Stimulated activated effector memory CD8-positive, alpha-beta T cell treated with anti-CD3 and anti-CD28 coated beads, Interleukin-12 subunit alpha, Interleukin-12 subunit beta, amount 100 ng/mL, for 72 hours (primary cell): ENCODE data around the gene IL5.
"Not testable (repeated sequence)": the region's sequence is repeated elsewhere in the genome, so short reads cannot be mapped to it uniquely, and the experiment has no call there.

Experiments used
- ATAC-seq: fragments of 150-1000 bp; cut with Tn5 transposase; 2 replicates; pipeline ENCODE4 v1.10.0; 2021
- DNase-seq, 2 donors: peaks; one replicate each; pipeline ENCODE4 v3.0.0; 2021 to 2022; ENCODE audit warnings: low spot score in 2 of 2
- H3K27ac Mint-ChIP-seq: one replicate; pipeline ENCODE4 v1.8.0; 2022; ENCODE audit warnings: mild to moderate bottlenecking, mixed read lengths
- H3K36me3 Mint-ChIP-seq: one replicate; pipeline ENCODE4 v1.8.0; 2022; ENCODE audit warnings: mild to moderate bottlenecking, mixed read lengths
- H3K4me1 Mint-ChIP-seq: one replicate; pipeline ENCODE4 v1.8.0; 2022; ENCODE audit warnings: mixed read lengths
- H3K4me3 Mint-ChIP-seq: one replicate; pipeline ENCODE4 v1.8.0; 2022; ENCODE audit warnings: mild to moderate bottlenecking, mixed read lengths
- H3K9me3 Mint-ChIP-seq: one replicate; pipeline ENCODE4 v1.8.0; 2022; ENCODE audit warnings: mixed read lengths

IL5 gene

DNA sequence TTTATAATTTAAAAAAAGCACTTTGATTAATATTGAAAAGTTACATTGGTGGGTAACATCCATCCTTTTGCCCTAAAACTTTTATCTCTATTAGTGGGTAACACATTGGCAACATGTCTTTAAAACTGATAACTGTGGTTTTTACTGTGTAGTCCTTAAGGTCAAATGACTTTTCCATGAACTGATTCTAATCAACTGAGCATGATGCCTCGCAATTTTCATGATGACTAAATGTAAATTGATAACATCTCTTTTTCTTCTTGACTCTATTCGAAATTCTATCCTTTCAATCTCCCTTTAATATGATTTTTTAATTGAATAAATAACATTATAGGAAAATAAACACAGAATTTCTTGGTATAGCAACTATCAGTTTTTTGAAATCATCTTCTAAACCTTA is 6.3 kb upstream of the IL5 start:
- no peak for ATAC-seq
- H3K27ac Mint-ChIP-seq = no peak overlapping the region

DNA sequence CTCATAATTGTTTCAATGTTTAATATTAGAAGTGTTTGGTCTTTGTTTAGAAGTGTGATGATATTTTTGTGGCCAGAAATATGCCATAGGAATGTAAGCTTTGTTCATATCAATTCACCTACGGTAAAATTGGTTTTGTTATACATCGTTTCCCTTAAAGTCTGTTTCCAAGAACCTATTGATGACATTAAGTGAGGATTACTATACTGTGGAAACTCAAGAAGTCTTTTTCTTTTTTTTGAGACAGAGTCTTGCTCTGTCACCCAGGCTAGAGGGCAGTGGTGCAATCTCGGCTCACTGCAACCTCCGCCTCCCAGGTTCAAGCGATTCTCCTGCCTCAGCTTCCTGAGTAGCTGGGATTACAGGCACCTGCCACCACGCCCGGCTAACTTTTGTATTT is 5.5 kb upstream of the IL5 start:
- not testable (repeated sequence) for H3K27ac Mint-ChIP-seq, H3K9me3 Mint-ChIP-seq, H3K4me3 Mint-ChIP-seq, DNase-seq, H3K4me1 Mint-ChIP-seq, H3K36me3 Mint-ChIP-seq, ATAC-seq

More for the DNA sequence above, 6.3 kb upstream of the IL5 start:
- H3K36me3 Mint-ChIP-seq = no peaks in the 10 kb centered on the region
- H3K9me3 Mint-ChIP-seq = no peaks in the 10 kb centered on the region
- H3K4me1 Mint-ChIP-seq = peaks cover 7% of the 10 kb centered on the region
- no peak for DNase-seq
- no peak overlapping the region for H3K4me3 Mint-ChIP-seq

DNA sequence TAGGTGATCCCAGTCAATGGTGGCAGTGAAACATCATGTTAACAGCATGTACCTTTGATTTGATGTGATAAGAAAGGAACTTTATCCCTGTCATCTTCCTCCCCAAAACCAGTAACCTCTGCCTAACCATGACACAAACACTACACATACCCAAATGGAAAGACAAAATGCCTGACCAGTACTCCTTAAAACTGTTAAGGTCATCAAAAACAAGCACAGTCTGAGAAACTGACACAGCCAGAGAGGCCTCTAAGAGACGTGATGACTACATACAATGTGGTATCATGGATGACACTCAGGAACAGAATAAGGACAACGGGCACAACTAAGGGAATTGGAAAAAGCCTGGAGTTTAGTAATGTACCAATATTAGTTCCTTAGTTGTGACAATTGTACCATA is 3.9 kb upstream of the IL5 start:
- ATAC-seq = no peak
- no peak overlapping the region for H3K27ac Mint-ChIP-seq
- DNase-seq = no peak
- H3K9me3 Mint-ChIP-seq = no peaks in the 10 kb centered on the region
- H3K4me3 Mint-ChIP-seq = no peak overlapping the region
- no peaks in the 10 kb centered on the region for H3K36me3 Mint-ChIP-seq
- peaks cover 7% of the 10 kb centered on the region for H3K4me1 Mint-ChIP-seq

DNA sequence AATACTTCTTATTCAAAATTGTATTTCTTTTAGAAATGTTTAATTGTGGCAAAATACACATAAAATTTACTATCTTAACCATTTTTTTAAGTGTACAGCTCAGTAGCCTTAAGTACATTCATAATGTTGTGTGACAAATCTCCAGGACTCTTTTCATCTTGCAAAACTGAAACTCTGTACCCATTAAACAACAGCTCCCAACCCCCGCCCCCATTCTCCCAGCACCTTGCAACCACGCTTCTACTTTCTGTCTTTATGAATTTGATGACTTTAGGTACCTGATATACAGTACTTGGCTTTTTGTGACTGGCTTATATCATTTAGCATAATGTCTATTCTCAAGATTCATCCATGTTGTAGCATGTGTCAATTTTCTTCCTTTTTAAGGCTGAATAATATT is 2.8 kb upstream of the IL5 start:
- no peak for DNase-seq
- Mint-ChIP-seq H3K36me3 (no peaks in the 10 kb centered on the region), H3K27ac (no peak overlapping the region), H3K4me3 (no peak overlapping the region), H3K4me1 (peaks cover 7% of the 10 kb centered on the region), H3K9me3 (no peaks in the 10 kb centered on the region)
- ATAC-seq = peak; percentile 85

DNA sequence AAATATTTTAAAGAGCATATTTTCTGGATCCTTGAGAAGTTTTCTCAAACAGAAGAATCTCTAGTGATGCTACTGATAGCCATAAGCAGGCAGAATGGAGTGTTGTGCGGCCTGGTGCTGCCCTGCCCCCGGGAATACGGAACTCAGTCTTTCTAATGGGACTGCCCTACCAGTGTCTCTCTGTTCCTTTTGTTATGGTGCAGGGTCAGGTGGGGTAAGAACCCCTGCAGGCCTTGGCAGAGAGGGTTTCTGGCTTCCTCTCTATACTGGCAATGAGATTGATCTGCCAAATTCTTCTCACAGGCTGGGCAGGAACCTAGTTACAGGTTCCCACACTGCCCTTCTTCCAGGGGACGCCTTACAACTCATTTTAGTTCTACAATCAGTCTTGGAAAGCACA is 2.6 kb downstream of the IL5 start:
- ATAC-seq (no peak), DNase-seq (no peak)
- Mint-ChIP-seq H3K27ac (peak overlapping the region; percentile 35), H3K9me3 (no peaks in the 10 kb centered on the region), H3K4me1 (no peaks in the 10 kb centered on the region), H3K4me3 (no peak overlapping the region), H3K36me3 (no peaks in the 10 kb centered on the region)

DNA sequence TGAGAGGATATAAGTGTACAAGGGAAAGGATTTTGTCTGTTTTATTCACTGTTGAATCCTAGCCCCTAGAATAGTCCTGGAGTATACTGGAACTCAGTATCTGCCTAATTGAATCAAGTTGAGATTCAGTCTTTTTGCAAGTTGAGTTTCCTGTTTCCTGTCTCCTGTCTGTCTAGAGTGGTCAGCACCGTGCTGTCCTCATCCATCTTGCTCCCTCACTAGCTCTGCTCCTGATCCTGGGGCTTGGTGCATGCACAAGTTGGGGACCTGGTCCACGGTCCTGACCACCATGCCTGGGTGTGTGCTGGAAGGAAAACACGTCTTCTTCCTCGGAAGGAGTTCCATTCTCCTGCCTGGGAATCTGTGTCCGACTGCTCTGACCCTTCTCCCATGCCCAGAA is 3.2 kb downstream of the IL5 start:
- H3K36me3 Mint-ChIP-seq = no peaks in the 10 kb centered on the region
- peak overlapping the region; percentile 35 for H3K27ac Mint-ChIP-seq
- no peaks in the 10 kb centered on the region for H3K4me1 Mint-ChIP-seq
- no peaks in the 10 kb centered on the region for H3K9me3 Mint-ChIP-seq
- H3K4me3 Mint-ChIP-seq = no peak overlapping the region
- DNase-seq = no peak
- no peak for ATAC-seq

DNA sequence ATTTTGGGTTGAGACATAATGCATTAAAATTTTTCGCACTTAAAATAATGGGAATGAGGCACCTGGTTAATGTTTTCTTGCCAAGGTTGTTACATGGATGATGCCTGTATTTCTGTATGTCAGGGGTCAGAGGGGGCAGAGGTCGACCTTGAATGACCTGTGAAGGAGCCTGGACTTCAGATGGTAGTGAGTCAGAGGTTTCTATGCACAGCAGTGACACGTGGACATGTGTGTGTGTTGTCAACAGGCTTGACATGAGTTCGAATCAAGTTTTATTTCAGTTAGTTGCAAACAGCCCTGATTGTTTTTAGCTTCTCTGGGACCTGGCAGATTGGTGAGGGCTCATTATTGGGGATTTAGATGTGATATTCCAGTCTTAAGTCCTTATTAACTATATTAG is 3.6 kb downstream of the IL5 start:
- peak overlapping the region; percentile 35 for H3K27ac Mint-ChIP-seq

DNA sequence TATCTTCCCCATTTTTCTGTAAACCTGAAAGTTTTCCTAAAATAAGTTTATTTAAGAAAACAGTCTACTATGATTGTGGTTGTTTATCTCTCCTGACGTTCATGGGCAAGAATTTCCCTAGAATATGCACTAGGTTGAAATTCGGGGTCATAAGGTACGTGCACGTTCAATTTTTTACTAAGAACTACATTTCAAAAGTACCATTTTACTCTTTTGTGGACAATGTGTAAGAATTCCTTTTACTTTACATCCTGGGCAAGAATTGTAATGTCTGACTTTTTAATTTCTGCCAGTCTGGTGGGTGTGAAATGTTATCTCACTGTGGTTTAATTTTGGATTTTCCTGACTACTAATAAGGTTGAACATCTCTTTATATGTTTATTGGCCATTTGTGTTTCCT is 12.4 kb downstream of the IL5 start:
- Mint-ChIP-seq H3K36me3 (no peaks in the 10 kb centered on the region), H3K4me3 (peak overlapping the region; percentile 13), H3K9me3 (no peaks in the 10 kb centered on the region), H3K27ac (peak overlapping the region; percentile 27), H3K4me1 (peaks cover 49% of the 10 kb centered on the region)
- ATAC-seq (peak; percentile 53), DNase-seq (peak in 1 of 2 donors; percentile 40)

More for the DNA sequence above, 3.6 kb downstream of the IL5 start:
- Mint-ChIP-seq H3K4me1 (no peaks in the 10 kb centered on the region), H3K36me3 (no peaks in the 10 kb centered on the region), H3K4me3 (no peak overlapping the region), H3K9me3 (no peaks in the 10 kb centered on the region)
- DNase-seq = no peak
- no peak for ATAC-seq

DNA sequence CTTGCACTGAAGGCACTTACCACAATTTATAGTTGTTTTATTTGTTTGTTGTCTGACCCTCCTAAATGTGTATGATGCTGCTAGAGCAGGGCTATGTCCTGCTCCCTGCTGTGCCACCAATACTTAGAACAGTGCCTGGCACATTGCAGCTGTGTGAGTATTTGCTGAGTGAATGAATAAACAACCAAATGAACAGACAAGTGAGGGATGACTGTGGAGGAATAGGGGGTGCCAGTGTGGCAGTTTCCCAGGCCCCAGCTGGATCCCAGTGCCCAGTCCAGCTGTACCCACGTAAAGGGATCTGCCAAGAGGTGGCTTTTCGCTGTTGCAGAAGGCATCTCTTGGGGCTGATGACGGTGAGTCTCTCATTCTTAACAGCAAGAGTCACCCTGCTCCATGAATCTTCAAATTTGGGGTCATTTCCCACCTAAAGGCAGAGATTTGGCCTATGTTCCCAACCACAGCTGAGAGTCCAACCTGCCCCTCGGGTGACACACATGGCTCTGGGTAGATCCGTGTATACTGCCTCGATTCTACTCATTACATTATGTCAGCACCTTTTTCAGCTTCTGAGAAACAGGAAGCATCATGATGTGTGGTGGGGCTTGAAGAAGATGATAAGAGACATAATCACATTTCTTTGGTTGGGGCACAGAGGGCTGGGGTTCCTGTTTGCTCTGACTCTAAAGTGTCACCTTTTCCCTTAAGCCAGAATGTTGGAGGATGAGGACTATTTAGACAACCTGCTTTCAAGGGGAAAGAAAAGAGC is 14.3 kb downstream of the IL5 start:
- no peaks in the 10 kb centered on the region for H3K36me3 Mint-ChIP-seq
- H3K27ac Mint-ChIP-seq = no peak overlapping the region
- H3K4me1 Mint-ChIP-seq = peaks cover 62% of the 10 kb centered on the region
- DNase-seq (no peak), ATAC-seq (peak; percentile 74)
- H3K4me3 Mint-ChIP-seq = no peak overlapping the region
- no peaks in the 10 kb centered on the region for H3K9me3 Mint-ChIP-seq

DNA sequence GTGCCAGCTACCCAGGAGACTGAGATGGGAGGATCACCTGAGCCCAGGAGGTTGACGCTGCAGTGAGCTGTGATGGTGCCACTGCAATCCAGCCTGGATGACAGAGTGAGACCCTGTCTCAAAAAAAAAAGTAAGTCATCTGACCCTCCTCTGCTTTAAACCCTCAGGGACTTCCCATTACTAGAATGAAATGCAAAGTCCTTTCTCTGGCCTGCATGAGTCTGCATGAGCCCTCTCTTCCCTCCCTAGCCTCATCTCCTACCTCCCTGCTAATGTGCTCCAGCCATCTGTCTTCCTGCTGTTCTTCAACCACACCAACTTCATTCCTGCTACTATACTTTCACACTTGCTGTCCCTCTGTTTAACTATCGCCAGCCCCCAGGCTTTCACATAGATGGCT is 15.3 kb downstream of the IL5 start:
- ATAC-seq (no peak), DNase-seq (no peak)
- no peaks in the 10 kb centered on the region for H3K9me3 Mint-ChIP-seq
- no peak overlapping the region for H3K27ac Mint-ChIP-seq
- H3K4me1 Mint-ChIP-seq = peaks cover 62% of the 10 kb centered on the region
- H3K4me3 Mint-ChIP-seq = no peak overlapping the region
- H3K36me3 Mint-ChIP-seq = no peaks in the 10 kb centered on the region

DNA sequence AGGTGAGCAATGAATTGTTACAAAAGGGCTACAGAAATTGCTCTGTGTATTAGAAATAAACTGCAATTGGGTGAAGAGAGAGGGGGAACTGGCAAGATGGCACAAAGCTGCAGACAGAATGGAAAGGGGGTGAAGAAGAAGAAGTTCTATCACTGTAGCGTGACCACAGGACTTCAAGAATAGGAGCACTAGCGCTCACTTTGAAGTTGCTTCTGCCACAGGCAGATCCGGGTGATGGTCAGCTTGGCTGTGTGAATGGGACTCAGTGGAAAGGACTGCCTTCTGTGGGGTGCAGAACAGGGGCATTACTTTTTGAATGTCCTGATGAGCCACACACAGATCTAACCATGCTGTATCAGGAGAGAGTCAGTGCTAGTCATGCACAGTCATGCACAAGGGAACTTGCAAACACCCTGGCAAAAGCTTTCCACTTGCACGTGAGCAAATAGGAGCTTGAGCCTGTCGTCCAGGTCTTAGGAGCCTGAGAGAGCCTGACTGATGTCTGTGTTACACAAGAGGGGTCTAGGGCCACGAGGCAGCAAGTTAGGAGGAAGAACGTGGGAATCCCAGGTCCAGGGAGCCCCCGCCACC is 16.3 kb downstream of the IL5 start:
- H3K4me1 Mint-ChIP-seq = peaks cover 59% of the 10 kb centered on the region
- peak overlapping the region; percentile 6 for H3K27ac Mint-ChIP-seq

DNA sequence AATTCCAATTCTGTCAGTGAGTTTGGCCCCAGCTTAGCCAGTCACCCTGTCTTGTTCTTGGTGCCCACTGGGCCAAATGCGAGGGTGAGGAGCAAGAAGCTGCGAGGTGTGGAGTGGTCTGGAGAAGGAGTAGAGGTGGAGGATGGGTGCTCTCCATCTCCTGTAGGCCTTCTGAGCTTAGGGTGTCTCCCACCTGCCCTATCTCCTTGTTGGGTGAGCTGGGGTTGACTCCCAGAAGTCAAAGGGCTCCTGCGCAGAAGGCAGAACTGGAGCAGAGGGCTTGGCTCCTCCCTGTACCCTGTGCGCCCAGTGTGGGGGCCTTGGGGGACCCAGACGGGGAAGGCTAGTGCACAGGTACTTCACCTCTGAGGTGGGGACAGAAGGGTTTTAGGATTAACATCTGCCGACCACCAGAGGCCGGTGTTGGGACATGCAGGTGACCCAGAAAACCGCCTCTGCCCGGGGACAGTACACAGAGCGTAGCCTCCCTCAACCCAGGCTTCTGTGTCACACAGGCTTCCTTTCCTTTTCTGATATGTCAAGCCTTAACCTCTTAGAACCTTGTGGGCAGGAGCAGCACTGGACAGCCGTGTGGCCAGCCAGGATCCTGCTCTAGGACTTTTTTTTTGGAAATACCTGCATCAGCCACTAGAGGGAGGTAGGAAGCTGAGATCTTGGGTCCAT is 16.9 kb downstream of the IL5 start:
- Mint-ChIP-seq H3K9me3 (no peaks in the 10 kb centered on the region), H3K4me3 (no peak overlapping the region), H3K4me1 (peaks cover 53% of the 10 kb centered on the region), H3K27ac (peak overlapping the region; percentile 6), H3K36me3 (no peaks in the 10 kb centered on the region)
- ATAC-seq = peak; percentile 46
- peak; percentile 51 to 82 for DNase-seq

More for the DNA sequence above, 16.3 kb downstream of the IL5 start:
- no peak for ATAC-seq
- no peaks in the 10 kb centered on the region for H3K9me3 Mint-ChIP-seq
- H3K36me3 Mint-ChIP-seq = no peaks in the 10 kb centered on the region
- no peak for DNase-seq
- H3K4me3 Mint-ChIP-seq = no peak overlapping the region

DNA sequence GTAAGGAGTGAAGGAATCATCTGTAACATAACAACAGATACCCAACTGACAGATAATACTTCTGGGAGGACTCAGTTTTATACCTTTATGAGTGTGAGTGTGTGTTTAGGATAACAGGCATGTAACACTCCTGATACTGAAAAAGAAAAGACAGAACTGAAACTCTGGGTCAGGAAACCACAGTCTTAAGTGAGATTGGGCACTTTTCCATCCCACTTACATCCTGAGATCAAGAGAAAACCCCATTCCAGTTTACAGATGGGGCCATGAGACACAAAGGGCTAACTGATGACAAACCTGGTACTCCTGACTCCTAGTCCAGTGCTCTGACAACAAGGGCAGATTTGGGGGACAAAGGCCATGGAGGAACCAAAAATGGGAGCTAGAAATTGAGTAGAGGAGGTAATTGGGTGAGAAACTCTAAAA is 18.0 kb downstream of the IL5 start:
- Mint-ChIP-seq H3K4me3 (peak overlapping the region; percentile 22), H3K4me1 (peaks cover 45% of the 10 kb centered on the region)
- peak; percentile 86 for ATAC-seq

DNA sequence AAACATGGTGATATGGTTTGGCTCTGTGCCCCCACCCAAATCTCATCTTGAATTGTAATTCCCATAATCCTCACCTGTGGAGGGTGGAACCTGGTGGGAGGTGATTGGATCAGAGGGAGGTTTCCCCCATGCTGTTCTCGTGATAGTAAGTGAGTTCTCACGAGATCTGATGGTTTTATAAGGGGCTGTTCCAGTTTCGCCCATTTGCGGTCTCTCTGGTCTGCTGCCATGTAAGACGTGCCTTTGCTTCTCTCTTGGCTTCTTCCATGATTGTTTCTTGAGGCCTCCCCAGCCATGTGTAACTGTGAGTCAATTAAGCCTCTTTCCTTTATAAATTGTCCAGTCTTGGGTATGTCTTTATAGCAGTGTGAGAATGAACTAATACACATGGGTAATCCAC is 18.4 kb downstream of the IL5 start:
- ATAC-seq, H3K9me3 Mint-ChIP-seq, DNase-seq, H3K36me3 Mint-ChIP-seq: not testable (repeated sequence)
- Mint-ChIP-seq H3K4me3 (peak overlapping the region; percentile 22), H3K27ac (peak overlapping the region; percentile 77), H3K4me1 (peaks cover 45% of the 10 kb centered on the region)

More for the DNA sequence above, 18.0 kb downstream of the IL5 start:
- Mint-ChIP-seq H3K27ac (peak overlapping the region; percentile 77), H3K9me3 (no peaks in the 10 kb centered on the region), H3K36me3 (no peaks in the 10 kb centered on the region)
- no peak for DNase-seq

DNA sequence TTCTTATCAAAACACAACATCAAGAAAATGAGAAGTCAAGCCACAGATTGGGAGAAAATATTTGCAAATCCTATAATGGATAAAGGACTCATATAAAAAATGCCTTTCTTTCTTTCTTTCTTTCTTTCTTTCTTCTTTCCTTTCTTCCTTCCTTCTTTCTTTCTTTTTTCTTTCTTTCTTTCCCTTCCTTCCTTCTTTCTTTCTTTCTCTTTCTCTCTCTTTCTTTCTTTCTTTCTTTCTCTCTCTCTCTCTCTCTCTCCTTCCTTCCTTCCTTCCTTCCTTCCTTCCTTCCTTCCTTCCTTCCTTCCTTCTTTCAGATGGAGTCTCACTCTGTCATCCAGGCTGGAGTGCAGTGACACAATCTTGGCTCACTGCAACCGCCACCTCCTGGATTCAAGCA is 21.3 kb downstream of the IL5 start:
- not testable (repeated sequence) for DNase-seq, H3K27ac Mint-ChIP-seq, H3K36me3 Mint-ChIP-seq, H3K4me3 Mint-ChIP-seq, H3K9me3 Mint-ChIP-seq, ATAC-seq
- peaks cover 24% of the 10 kb centered on the region for H3K4me1 Mint-ChIP-seq
